Measurements from ENCODE around the gene PHYKPL. TPM values are rescaled to one million over a fixed set of nuclear protein-coding genes. Genes with fewer than 3 reads are reported as not detected.
A peak's percentile ranks its signal among the peaks of the same experiment; 100 is the strongest.

PHYKPL gene
- total and polyA plus RNA-seq, 2 of the 13 experiments (the other 11 are each of a cell fraction or from before 2014, with no cell fraction given), result 18.0 to 78.6 TPM

DNA sequence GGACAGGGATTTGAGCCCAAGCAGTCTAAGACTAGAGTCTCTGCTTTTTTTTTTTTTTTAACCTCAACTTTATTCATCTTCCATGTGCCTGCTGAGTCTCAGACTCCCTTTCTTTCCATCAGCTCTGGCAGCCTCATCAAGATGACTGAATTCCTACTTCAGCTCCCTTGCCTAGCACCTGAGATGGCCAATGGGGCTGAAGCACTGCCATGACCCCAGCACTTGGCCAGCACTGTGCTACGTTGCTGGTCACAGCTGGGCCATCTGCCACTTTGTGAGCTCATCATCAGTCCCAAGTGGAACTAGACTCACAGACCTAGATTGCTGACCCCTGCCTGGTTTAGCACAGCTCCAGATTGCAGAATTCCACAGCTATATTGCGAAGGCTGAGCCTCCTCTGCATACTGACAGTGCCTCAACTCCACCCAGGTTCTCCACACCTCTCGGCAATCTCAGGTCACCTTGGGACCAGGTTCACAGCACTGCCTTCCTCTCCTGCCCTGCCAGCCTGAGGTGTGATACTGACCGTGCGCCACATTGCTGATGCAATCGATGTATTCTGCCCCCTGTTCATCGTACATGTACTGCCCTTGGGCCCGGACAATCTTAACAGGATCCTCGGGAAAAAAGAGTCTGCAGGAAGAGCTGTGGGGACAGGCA, 1.6 kb downstream of the PHYKPL start (continued):
- TF ChIP-seq ZBTB40 (IDR thresholded peaks at IDR 0.05) (no peak), ZBTB40 (CRISPR knock-in tag; IDR thresholded peaks at IDR 0.05) (peak; percentile 58; the same call in 1 of the 2 replicates), KLF16 (CRISPR knock-in tag; IDR thresholded peaks at IDR 0.05) (no peak), CREB1 (IDR thresholded peaks at IDR 0.05) (no peak), CREB1 (CRISPR knock-in tag; IDR thresholded peaks at IDR 0.05) (no peak), SMAD9 (CRISPR knock-in tag; IDR thresholded peaks at IDR 0.05) (no peak), RXRA (CRISPR knock-in tag; IDR thresholded peaks at IDR 0.05) (no peak), ZNF251 (CRISPR knock-in tag; IDR thresholded peaks at IDR 0.05) (no peak), ATF3 (CRISPR knock-in tag; IDR thresholded peaks at IDR 0.05) (0 out of 2 replicates have a peak, but pooled peaks have one; percentile 27), ATF2 (CRISPR knock-in tag; IDR thresholded peaks at IDR 0.05) (0 out of 2 replicates have a peak, but pooled peaks have one; percentile 35), ZNF558 (CRISPR knock-in tag; IDR thresholded peaks at IDR 0.05; ENCODE audit: borderline replicate concordance) (no peak)
- TF ChIP-seq, protein P1, sequence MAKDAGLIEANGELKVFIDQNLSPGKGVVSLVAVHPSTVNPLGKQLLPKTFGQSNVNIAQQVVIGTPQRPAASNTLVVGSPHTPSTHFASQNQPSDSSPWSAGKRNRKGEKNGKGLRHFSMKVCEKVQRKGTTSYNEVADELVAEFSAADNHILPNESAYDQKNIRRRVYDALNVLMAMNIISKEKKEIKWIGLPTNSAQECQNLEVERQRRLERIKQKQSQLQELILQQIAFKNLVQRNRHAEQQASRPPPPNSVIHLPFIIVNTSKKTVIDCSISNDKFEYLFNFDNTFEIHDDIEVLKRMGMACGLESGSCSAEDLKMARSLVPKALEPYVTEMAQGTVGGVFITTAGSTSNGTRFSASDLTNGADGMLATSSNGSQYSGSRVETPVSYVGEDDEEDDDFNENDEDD (CRISPR knock-in tag; IDR thresholded peaks at IDR 0.05; ENCODE audit: borderline replicate concordance), result peak; percentile 33; the same call in 1 of the 2 replicates
- TF ChIP-seq, protein P2, sequence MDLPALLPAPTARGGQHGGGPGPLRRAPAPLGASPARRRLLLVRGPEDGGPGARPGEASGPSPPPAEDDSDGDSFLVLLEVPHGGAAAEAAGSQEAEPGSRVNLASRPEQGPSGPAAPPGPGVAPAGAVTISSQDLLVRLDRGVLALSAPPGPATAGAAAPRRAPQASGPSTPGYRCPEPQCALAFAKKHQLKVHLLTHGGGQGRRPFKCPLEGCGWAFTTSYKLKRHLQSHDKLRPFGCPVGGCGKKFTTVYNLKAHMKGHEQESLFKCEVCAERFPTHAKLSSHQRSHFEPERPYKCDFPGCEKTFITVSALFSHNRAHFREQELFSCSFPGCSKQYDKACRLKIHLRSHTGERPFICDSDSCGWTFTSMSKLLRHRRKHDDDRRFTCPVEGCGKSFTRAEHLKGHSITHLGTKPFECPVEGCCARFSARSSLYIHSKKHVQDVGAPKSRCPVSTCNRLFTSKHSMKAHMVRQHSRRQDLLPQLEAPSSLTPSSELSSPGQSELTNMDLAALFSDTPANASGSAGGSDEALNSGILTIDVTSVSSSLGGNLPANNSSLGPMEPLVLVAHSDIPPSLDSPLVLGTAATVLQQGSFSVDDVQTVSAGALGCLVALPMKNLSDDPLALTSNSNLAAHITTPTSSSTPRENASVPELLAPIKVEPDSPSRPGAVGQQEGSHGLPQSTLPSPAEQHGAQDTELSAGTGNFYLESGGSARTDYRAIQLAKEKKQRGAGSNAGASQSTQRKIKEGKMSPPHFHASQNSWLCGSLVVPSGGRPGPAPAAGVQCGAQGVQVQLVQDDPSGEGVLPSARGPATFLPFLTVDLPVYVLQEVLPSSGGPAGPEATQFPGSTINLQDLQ (CRISPR knock-in tag; IDR thresholded peaks at IDR 0.05), result no peak
- TF ChIP-seq, protein P3, sequence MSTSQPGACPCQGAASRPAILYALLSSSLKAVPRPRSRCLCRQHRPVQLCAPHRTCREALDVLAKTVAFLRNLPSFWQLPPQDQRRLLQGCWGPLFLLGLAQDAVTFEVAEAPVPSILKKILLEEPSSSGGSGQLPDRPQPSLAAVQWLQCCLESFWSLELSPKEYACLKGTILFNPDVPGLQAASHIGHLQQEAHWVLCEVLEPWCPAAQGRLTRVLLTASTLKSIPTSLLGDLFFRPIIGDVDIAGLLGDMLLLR (CRISPR knock-in tag; IDR thresholded peaks at IDR 0.05), result no peak
